HG03060 (cell line): ENCODE measurements around the gene SLC16A10.
"Not testable (repeated sequence)": the region's sequence is repeated elsewhere in the genome, so short reads cannot be mapped to it uniquely, and the experiment has no call there.

Experiments used
- ATAC-seq: cut with Tn5 transposase; IDR thresholded peaks from one replicate; pipeline ENCODE4 v1.9.1; 2021; ENCODE audit warnings: low read depth, moderate number of reproducible peaks; ENCODE audit not compliant: unreplicated experiment

Gene SLC16A10

DNA sequence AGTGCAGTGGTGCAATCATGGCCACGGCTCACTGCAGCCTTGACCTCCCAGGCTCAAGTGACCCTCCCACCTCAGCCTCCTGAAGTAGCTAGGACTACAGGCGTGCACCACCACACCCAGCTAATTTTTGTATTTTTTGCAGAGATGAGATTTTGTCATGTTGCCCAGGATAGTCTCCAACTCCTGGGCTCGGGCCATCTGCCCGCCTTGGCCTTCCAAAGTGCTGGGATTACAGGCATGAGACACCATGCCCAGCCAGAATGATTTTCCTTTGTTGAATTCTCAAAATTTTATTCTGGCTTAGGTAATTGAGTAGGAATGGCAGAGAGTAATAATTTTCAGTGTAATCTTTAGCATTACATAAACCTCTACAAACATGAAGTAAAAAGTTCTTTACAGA lies 37.1 kb downstream of the SLC16A10 start:
- ATAC-seq: no peak

DNA sequence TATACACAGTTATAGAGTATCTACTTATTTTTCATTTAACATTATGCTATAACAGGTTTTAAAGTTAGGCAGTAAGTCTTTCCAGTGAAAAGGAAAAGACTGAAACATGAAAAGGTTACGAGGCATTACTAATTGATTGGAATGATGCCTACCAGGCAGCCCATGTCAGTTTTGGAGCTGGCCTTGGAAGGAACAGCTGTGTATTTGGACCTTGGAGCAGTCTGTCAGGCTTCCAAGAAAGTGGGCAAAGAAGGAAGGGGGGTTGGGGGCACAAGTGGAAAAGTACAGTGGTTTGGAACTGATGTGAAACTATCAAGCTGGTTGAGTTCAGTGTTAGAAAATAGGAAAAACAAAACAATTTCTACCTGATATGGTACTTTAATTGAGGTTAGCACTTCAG lies 41.7 kb downstream of the SLC16A10 start:
- no peak for ATAC-seq

DNA sequence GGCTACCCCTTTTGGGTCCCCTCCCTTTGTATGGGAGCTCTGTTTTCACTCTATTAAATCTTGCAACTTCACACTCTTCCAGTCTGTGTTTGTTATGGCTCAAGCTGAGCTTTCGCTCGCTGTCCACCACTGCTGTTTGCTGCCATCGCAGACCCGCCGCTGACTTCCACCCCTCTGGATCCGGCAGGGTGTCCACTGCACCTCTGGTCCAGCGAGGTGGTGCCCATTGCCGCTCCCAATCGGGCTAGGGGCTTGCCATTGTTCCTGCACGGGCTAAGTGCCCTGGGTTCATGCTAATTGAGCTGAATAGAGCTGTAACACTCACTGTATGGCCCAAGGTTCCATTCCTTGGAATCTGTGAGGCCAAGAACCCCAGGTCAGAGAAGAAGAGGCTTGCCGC lies 43.7 kb downstream of the SLC16A10 start:
- ATAC-seq: not testable (repeated sequence)

DNA sequence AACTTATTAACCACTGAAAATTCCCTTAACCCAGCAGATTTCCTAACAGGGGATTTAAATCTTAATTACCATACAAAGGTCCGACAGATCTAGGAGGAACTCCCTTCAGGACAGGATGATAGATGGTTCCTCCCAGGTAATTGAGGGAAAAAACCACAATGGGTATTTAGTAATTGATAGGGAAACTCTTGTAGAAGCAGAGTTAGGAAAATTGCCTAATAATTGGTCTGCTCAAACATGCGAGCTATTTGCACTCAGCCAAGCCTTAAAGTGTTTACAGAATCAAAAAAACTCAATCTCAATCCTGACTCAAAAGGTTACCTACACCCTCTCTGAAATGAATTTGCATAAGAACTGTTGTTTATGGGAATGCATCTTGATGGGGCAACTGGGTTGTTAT lies 45.4 kb downstream of the SLC16A10 start:
- ATAC-seq: not testable (repeated sequence)

DNA sequence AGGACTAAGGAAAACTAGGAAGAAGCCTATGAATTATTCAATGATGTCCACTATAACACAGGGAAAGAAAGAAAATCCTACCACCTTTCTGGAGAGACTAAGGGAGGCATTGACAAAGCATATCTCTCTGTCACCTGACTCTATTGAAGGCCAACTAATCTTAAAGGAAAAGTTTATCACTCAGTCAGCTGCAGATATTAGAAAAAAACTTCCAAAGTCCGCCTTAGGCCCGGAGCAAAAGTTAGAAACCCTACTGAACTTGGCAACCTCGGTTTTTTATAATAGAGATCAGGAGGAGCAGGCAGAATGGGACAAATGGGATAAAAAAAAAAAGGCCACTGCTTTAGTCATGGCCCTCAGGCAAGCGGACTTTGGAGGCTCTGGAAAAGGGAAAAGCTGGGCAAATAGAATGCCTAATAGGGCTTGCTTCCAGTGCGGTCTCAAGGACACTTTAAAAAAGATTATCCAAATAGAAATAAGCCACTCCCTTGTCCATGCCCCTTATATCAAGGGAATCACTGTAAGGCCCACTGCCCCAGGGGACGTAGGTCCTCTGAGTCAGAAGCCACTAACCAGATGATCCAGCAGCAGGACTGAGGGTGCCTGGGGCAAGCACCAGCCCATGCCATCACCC lies 47.0 kb downstream of the SLC16A10 start:
- ATAC-seq: not testable (repeated sequence)

DNA sequence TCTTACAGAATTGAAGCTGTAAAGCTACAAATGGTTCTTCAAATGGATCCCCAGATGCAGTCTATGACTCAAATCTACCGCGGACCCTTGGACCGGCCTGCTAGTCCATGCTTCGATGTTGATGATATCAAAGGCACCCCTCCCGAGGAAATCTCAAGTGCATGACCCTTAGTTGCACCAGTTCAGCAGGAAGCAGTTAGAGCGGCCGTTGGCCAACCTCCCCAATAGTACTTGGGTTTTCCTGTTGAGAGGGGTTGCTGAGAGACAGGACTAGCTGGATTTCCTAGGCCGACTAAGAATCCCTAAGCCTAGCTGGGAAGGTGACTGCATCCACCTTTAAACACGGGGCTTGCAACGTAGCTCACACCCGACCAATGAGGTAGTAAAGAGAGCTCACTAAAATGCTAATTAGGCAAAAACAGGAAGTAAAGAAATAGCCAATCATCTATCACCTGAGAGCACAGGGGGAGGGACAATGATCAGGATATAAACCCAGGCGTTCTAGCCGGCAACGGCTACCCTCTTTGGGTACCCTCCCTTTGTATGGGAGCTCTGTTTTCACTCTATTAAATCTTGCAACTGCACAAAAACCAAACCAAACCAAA lies 50.3 kb downstream of the SLC16A10 start:
- ATAC-seq: not testable (repeated sequence)

DNA sequence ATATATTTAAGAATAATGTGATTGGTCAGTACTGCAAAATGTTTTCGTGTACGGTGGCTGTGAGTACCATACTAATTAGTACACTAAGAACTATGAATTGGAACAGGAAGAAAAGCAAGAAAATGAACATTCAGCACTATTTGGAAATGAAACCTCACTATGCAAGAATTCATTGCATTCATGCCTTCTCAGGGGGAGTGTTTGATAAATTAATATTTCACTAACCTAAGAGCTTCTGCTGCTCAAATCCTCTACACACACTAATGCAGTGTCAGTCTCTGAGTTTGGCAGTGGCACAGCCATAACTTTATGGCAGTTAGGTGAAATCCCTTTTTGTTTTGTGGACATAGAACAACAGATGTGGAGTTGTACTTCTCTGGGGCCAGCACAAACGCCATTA lies 60.1 kb downstream of the SLC16A10 start:
- no peak for ATAC-seq

GRCh38 chr6:111148110-111148509 lies 60.8 kb downstream of the SLC16A10 start:
- ATAC-seq: no peak

GRCh38 chr6:111150577-111150976 lies 63.3 kb downstream of the SLC16A10 start:
- no peak for ATAC-seq

GRCh38 chr6:111154981-111155380 lies 67.7 kb downstream of the SLC16A10 start:
- no peak for ATAC-seq

DNA sequence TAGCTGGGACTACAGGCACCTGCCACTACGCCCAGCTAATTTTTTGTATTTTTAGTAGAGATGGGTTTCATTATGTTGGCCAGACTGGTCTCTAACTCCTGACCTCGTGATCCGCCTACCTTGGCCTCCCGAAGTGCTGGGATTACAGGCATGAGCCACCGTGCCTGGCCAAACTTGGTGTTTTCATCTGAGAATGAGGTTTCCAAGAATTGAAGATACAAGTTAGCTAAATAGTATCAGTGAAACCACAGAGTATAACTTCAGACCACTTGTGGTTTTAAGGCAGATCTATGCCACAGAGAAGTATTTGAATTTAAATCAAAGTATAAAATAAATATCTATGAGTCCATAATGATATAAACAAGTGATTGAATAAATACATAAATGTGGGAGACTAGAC lies 70.1 kb downstream of the SLC16A10 start:
- no peak for ATAC-seq

GRCh38 chr6:111159633-111160032 lies 72.3 kb downstream of the SLC16A10 start:
- no peak for ATAC-seq

- no peak for ATAC-seq
These were observed 74.3 kb downstream of the SLC16A10 start for GRCh38 chr6:111161650-111162049.

- ATAC-seq: no peak
These were observed 75.2 kb downstream of the SLC16A10 start for GRCh38 chr6:111162504-111162903.

DNA sequence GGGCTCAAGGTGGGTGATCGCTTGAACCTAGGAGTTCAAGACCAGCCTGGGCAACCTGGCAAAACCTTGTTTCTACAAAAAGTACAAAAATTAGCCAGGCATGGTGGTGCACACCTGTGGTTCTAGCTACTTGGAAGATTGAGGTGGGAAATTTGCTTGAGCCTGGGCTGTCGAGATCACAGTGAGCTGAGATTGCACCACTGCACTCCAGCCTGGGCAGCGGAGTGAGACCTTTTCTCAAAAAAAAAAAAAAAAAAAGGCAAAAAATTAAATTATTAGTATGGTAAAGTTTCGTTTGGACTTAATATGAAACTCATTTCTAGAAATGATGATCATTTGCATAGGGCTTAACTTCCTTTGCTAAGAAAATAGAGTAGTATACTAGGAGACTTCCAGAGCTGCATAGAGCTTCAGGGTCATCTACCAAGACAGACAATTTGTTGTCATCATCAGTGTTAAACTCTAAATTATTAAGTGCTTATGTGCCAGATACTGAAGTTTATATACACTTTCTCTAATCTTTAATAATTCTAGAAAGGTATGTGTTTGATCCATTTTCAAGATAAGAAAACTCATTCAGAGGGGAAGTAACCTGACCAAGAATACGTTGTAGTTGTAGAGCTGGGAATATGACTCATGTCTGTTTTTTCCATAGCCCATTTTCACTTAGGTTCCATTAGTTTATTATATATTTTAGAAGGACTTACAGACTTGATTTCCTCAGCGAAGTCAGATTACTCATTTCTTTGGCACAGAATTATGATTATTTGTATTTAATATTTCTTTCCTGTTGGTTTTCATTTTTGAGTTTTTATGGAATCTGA lies 84.5 kb downstream of the SLC16A10 start:
- ATAC-seq: peak; percentile 69

GRCh38 chr6:111172563-111172962 lies 85.3 kb downstream of the SLC16A10 start:
- no peak for ATAC-seq

DNA sequence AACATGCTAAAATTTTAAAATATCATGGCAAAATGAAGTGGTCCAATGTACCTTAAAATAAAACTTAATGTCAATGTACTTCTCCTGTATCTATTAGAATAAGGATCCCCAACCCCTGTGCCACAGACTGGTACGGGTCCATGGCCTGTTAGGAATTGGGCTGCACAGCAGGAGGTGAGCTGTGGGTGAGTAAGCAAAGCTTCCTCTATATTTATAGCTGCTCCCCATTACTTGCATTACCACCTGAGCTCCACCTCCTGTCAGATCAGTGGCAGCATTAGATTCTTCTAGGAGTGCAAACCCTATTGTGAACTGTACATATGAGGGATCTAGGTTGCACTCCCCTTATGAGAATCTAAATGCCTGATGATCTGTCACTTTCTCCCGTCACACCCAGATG lies 86.0 kb downstream of the SLC16A10 start:
- no peak for ATAC-seq

GRCh38 chr6:111173946-111174345 lies 86.6 kb downstream of the SLC16A10 start:
- no peak for ATAC-seq

DNA sequence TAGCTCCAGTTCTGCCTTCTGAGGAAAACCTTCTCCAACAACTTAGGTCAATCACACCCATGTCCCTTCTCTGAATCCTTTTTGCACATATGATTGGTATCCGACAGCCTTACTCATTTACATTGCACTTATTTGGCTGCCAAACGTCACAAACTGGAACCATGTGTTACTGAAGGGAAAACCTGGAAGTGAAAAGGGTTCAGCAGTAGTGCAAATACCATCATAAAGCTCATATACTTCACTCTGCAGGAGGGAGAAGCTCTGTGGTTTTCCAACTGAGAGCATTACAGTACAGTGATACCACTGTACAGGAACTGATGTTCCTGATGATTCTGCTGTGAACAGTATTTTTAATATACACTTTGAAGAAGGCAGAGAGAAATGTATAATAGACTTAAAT lies 87.8 kb downstream of the SLC16A10 start:
- no peak for ATAC-seq

DNA sequence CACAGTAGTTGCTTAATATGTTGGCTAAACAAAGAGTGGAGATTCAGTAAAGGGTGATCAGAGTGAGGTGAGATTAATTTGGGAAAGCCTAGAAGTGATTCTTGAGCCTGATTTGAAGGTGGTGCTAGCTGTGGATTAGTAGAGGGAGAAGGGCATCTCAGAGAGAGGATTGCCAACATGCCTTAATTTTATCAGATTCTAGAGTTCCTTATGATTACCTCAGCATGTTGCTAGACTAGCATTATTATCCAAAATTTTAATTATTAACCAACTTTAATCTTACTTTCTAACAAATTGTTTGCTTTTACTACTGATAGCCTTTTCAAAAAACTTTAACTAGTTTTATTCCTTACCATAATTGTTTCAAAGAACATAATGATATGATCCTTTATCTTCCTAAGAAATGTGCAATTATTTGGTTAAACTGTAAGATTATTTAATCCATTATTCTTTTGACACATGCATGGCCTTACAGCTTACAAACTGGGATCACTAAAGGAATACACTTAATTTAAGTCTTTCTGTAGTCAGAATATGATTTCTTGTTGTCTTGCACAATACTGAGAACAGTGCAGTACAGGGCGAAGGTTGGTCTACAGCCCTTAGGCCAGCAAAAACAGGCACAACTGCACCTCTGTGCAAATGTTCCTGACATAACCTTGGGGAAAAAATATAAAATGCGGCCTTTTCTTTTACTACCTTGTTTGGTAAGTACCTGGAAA lies 88.9 kb downstream of the SLC16A10 start:
- ATAC-seq: no peak

- ATAC-seq: no peak
These were observed 89.4 kb downstream of the SLC16A10 start for GRCh38 chr6:111176760-111177099.
